Heart right ventricle (tissue), 16 donors: ENCODE data around the gene GKN1. TPM values are rescaled to one million over a fixed set of nuclear protein-coding genes. Genes with fewer than 3 reads are reported as not detected.

ENCODE experiments used
- ATAC-seq, 8 donors: fragments of 200-7000 bp; cut with Tn5 transposase; one replicate each; pipeline ENCODE4 v1.9.1; 2020; ENCODE audit warnings: mild to moderate bottlenecking in 8 of 8, moderate library complexity in 8 of 8, moderate number of reproducible peaks in 1 of 8
- DNase-seq, 2 donors: peaks; one replicate each; pipeline ENCODE4 v3.0.0-alpha.2; 2020
- H3K27ac ChIP-seq, 10 donors: fragments of 200-600 bp; sonication (generic) in 2 of 10; one replicate each; pipeline versions ENCODE4 v1.5.0 to v1.8.0; 2020 to 2022; ENCODE audit warnings: mild to moderate bottlenecking in 3 of 10
- H3K27me3 ChIP-seq, 7 donors: fragments of 200-600 bp; one replicate each; pipeline ENCODE4 v1.8.0; 2021 to 2022; ENCODE audit warnings: mild to moderate bottlenecking in 2 of 7
- H3K36me3 ChIP-seq, 9 donors: fragments of 200-600 bp; sonication (generic) in 1 of 9; one replicate each; pipeline versions ENCODE4 v1.5.0 to v1.8.0; 2020 to 2022; ENCODE audit warnings: mild to moderate bottlenecking in 2 of 9
- H3K4me1 ChIP-seq, 9 donors: fragments of 200-600 bp; sonication (generic) in 1 of 9; one replicate each; pipeline versions ENCODE4 v1.5.0 to v1.8.0; 2020 to 2022; ENCODE audit warnings: mild to moderate bottlenecking in 4 of 9
- H3K4me3 ChIP-seq, 10 donors: fragments of 200-600 bp; sonication (generic) in 2 of 10; one replicate each; pipeline versions ENCODE4 v1.5.0 to v1.8.0; 2020 to 2022; ENCODE audit warnings: mild to moderate bottlenecking in 7 of 10, moderate library complexity in 2 of 10
- H3K9me3 ChIP-seq, 11 donors: fragments of 200-600 bp in 10 of 11; sonication (generic) in 2 of 11; one replicate each; pipeline versions ENCODE4 v1.5.0 to v1.8.0; 2013 to 2022; ENCODE audit warnings: mild to moderate bottlenecking in 2 of 11, control low read depth in 1 of 11, moderate library complexity in 1 of 11
- CTCF ChIP-seq, 9 donors: fragments of 200-600 bp; sonication (generic) in 2 of 9; IDR thresholded peaks; one replicate each; pipeline versions ENCODE4 v1.5.0 to v1.8.0; 2021 to 2022; ENCODE audit warnings: antibody characterized with exemption in 9 of 9, mild to moderate bottlenecking in 5 of 9, moderate library complexity in 1 of 9
- WGBS, 2 donors: extraction: QIAGEN DNeasy Blood & Tissue Kit; methylation state at CpG; one replicate each; pipeline ENCODE4 v1.1.7; 2013; ENCODE audit warnings: inconsistent platforms in 1 of 2; 5-methylcytosine and 5-hydroxymethylcytosine counted together
- intact Hi-C, 10 donors: fragments of 100-400 bp; cut with DNase I; formaldehyde crosslinking; loops; one replicate each; pipeline versions ENCODE4 v1.11.1 to v1.14.2; 2022
- polyA plus RNA-seq, 2 donors: library from polyadenylated mRNA; stranded (reverse); fragments of 200-250 nt; gene quantifications; one replicate each; pipeline ENCODE4 v1.2.3, GENCODE V29; 2013
- total RNA-seq, 10 donors: library from RNA; stranded (reverse); fragmentation: NEBNext Ultra II Directional in 3 of 10; extraction: Animal tissue kit (Norgen Biotek cat#: 25700) in 3 of 10; gene quantifications; one replicate each; pipeline versions ENCODE4 v1.2.1 to v1.2.4, GENCODE V29; 2021 to 2023
- donor health status: Arrhythmogenic right ventricular cardiomyopathy.
- donor health status: ischemic (EF 13 %, LVEDD 7.1; RV severe dilation, severe dysfunction).
- donor health status: healthy with polysubstance abuse.
- donor health status: DM: no; HTN: yes; CAD: no.
- donor health status: DM: no; HTN: no; CAD: no.
- donor health status: ischemic (EF 25% LVEDD 6.9; RV normal size, moderate dysfunction).
- donor health status: ischemic (EF 25% LVEDD 5.7; RV mildly dilated, moderate dysfunction).
- donor health status: healthy.
- donor health status: DM: yes; HTN: yes; CAD: no.
- donor health status: Ischemic cardiomyopathy.
- donor health status: ischemic (EF 35%, LVEDD 5.7; RV mildly dilated, moderate dysfunction).
- donor health status: nonischemic (EF 11% LVEDD 7.7; RV severe dilation, severe dysfunction).
- donor health status: DM: yes; HTN: yes; CAD: no.
- donor health status: PGD.
- donor health status: ischemic (EF 29% LVEDD 5.4; RV normal size, mild dysfunction).
- donor health status: nonischemic (EF 23%, LVEDD 6.1; RV moderate dilation, normal function).

Gene GKN1
- total and polyA plus RNA-seq, 12 donors: 0.19 TPM; not detected in 11

- H3K27ac ChIP-seq: no peak overlapping the region
- H3K36me3 ChIP-seq: no peaks in the 10 kb centered on the region
- H3K4me1 ChIP-seq: no peaks in the 10 kb centered on the region
- H3K4me3 ChIP-seq: no peak overlapping the region
- no peaks in the 10 kb centered on the region for H3K9me3 ChIP-seq
- peaks cover 0 to 8% (median 0%) of the 10 kb centered on the region in 7 donors for H3K27me3 ChIP-seq
- TF ChIP-seq CTCF (IDR thresholded peaks at IDR 0.05): no peak
- intact Hi-C loops: no loop called here
- no peak for ATAC-seq
- DNase-seq: no peak
- WGBS, 2 donors: 83 to 87% methylated on average over 8 of the region's 8 CpGs
Observed at GRCh38 chr2:68969736-68970490, 4.5 kb upstream of the GKN1 start.

- Histone ChIP-seq H3K27ac (no peak overlapping the region), H3K36me3 (no peaks in the 10 kb centered on the region), H3K27me3 (peaks cover 0 to 8% (median 0%) of the 10 kb centered on the region in 7 donors), H3K9me3 (no peaks in the 10 kb centered on the region), H3K4me3 (no peak overlapping the region), H3K4me1 (no peaks in the 10 kb centered on the region)
- intact Hi-C loops: no loop called here
- TF ChIP-seq CTCF (IDR thresholded peaks at IDR 0.05): no peak
- DNase-seq: no peak
- 64 to 73% methylated on average over 8 of the region's 8 CpGs for WGBS, 2 donors
- no peak for ATAC-seq
Observed at GRCh38 chr2:68970566-68971265, 3.7 kb upstream of the GKN1 start.

GRCh38 chr2:68971591-68972231, 2.7 kb upstream of the GKN1 start:
- H3K27ac ChIP-seq: no peak overlapping the region
- no peak for TF ChIP-seq CTCF (IDR thresholded peaks at IDR 0.05)
- H3K36me3 ChIP-seq: no peaks in the 10 kb centered on the region
- H3K27me3 ChIP-seq: peaks cover 0 to 10% (median 5%) of the 10 kb centered on the region in 7 donors
- WGBS, 2 donors: 67 to 73% methylated on average over 5 of the region's 5 CpGs
- H3K4me3 ChIP-seq: no peak overlapping the region
- H3K9me3 ChIP-seq: no peaks in the 10 kb centered on the region
- no peaks in the 10 kb centered on the region for H3K4me1 ChIP-seq
- intact Hi-C loops: no loop called here
- ATAC-seq (no peak), DNase-seq (no peak)

- intact Hi-C loops: no loop called here
- WGBS, 2 donors: 55 to 70% methylated on average over 9 of the region's 9 CpGs
- Histone ChIP-seq H3K4me1 (no peaks in the 10 kb centered on the region), H3K9me3 (no peaks in the 10 kb centered on the region), H3K27ac (no peak overlapping the region), H3K4me3 (no peak overlapping the region), H3K27me3 (peaks cover 0 to 28% (median 8%) of the 10 kb centered on the region in 7 donors), H3K36me3 (no peaks in the 10 kb centered on the region)
- ATAC-seq (no peak), DNase-seq (no peak)
- TF ChIP-seq CTCF (IDR thresholded peaks at IDR 0.05): no peak
Observed at GRCh38 chr2:68974946-68975665, 670 bp downstream of the GKN1 start.
